PC-9 (cell line): Measurements from ENCODE around the gene SND1.

Experiments used
- EZH2 ChIP-seq: fragments of 200-600 bp; sonication (generic); IDR thresholded peaks from 2 replicates; pipeline ENCODE4 v1.8.0; 2017; ENCODE audit warnings: antibody characterized with exemption, low read depth
- TF ChIP-seq, protein P1 (sequence below): fragments of 200-600 bp; sonication (generic); conservative IDR thresholded peaks from 2 replicates; pipeline ENCODE4 v1.6.1; 2017; ENCODE audit warnings: mixed run types, antibody characterized with exemption, mild to moderate bottlenecking, moderate library complexity

GRCh38 chr7:127863082-127863481, 211.1 kb downstream of the SND1 start:
- TF ChIP-seq, protein P1, sequence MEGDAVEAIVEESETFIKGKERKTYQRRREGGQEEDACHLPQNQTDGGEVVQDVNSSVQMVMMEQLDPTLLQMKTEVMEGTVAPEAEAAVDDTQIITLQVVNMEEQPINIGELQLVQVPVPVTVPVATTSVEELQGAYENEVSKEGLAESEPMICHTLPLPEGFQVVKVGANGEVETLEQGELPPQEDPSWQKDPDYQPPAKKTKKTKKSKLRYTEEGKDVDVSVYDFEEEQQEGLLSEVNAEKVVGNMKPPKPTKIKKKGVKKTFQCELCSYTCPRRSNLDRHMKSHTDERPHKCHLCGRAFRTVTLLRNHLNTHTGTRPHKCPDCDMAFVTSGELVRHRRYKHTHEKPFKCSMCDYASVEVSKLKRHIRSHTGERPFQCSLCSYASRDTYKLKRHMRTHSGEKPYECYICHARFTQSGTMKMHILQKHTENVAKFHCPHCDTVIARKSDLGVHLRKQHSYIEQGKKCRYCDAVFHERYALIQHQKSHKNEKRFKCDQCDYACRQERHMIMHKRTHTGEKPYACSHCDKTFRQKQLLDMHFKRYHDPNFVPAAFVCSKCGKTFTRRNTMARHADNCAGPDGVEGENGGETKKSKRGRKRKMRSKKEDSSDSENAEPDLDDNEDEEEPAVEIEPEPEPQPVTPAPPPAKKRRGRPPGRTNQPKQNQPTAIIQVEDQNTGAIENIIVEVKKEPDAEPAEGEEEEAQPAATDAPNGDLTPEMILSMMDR = no peak
- no peak for TF ChIP-seq EZH2
